AG10803 (cell line): ENCODE measurements around the gene ELFN2.
"Not testable (repeated sequence)": the region's sequence is repeated elsewhere in the genome, so short reads cannot be mapped to it uniquely, and the experiment has no call there.

Experiments used
- DNase-seq: peaks from one replicate; pipeline ENCODE4 v3.0.0; 2010; ENCODE audit warnings: low read depth
- H3K4me3 ChIP-seq: 2 replicates; pipeline ENCODE4 v1.5.1; 2011; ENCODE audit warnings: mild to moderate bottlenecking, low read length, control low read depth
- TF ChIP-seq, protein P1 (sequence below): conservative IDR thresholded peaks from 2 replicates; pipeline ENCODE4 v1.5.1; 2011; ENCODE audit warnings: mild to moderate bottlenecking, low read length, control low read depth, inconsistent platforms

Gene ELFN2

DNA sequence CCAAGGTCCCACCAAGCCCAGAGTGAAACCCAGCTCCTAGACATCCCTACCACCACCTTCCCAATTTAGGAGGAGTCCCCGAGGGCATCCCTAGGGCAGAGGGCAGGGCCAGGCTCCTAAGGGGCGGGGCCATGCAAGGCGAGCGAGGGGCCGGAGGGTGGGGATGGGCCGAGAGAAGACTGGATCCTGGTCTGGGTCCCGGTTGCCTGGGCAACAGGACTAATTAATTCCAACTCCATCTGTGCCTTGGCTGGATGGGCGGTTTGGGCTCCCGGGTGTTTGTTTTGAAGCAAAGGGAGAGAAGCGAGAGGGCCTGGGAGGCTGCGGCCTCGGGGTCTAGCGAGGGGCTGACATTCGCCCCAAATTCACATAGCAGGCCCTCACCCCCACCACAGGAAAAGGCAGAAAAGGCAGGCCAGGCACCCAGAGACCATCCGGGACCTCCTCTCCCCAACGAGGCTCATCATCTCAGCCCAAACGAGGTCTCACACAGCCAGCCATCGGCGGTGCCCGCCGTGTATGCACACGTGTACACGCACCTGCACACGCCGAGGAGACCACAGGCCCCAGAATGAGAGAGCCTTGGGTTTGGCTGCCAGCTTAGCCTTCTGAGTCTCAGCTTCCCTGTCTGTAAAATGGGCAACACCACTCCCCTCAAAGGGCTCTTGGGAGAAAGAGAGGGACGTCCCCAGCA is 23.9 kb downstream of the ELFN2 start:
- TF ChIP-seq, protein P1, sequence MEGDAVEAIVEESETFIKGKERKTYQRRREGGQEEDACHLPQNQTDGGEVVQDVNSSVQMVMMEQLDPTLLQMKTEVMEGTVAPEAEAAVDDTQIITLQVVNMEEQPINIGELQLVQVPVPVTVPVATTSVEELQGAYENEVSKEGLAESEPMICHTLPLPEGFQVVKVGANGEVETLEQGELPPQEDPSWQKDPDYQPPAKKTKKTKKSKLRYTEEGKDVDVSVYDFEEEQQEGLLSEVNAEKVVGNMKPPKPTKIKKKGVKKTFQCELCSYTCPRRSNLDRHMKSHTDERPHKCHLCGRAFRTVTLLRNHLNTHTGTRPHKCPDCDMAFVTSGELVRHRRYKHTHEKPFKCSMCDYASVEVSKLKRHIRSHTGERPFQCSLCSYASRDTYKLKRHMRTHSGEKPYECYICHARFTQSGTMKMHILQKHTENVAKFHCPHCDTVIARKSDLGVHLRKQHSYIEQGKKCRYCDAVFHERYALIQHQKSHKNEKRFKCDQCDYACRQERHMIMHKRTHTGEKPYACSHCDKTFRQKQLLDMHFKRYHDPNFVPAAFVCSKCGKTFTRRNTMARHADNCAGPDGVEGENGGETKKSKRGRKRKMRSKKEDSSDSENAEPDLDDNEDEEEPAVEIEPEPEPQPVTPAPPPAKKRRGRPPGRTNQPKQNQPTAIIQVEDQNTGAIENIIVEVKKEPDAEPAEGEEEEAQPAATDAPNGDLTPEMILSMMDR = no peak
- no peak for DNase-seq
- no peak overlapping the region for H3K4me3 ChIP-seq

DNA sequence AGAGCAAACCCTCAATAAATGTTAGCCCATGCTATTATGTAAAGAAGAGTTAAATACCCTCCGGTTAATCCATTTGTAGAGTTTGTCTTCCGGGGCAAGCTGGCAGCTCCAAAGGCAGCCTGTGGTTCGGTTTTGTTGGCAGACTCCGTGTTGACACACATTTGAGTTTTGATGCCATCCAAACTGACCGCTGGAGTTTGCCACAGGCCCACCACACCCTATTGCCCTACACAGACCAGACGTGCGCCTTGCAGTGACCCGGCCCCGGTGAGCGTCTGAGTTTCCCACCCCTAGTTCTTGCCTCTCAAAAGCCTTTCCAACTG is 25.1 kb downstream of the ELFN2 start:
- TF ChIP-seq, protein P1 = no peak
- no peak overlapping the region for H3K4me3 ChIP-seq
- no peak for DNase-seq

DNA sequence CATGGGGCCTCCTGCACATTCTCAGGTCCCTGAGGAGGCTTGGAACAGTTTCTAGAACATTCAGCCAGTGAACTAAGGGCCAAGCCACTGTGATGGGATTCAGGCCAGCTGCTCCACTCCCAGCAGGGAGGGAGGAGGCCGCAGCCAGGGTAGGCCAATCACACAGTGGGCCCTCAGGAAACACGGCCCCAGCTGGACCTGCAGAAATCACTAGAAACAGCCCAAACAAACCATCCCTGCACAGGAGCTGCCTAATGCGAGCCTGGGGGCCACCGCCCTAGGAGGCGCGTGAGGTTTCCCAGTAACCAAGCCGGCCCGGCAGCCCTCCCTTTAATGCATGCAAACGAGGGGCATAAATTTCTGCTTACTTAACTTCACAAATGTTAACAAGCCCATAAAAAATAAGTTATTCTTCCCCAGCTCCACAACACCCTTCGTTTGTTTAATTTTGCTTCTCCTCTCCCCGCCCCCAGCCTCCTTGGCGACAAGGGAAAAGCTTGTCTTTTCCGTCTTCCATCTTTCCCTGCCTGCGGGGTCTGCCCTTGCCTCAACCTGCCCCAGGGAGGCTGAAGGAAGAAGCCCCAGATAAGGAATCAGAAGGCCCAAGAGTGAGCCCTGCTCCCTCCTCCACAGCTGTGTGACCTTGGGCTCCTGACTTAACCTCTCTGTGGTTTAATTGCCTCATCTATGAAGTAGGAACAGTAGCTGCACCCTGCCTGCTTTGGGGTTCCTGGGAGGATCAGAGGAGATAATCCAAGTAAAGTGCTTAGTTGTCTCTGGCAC is 25.7 kb downstream of the ELFN2 start:
- DNase-seq = peak; percentile 47
- H3K4me3 ChIP-seq = no peak overlapping the region
- TF ChIP-seq, protein P1 = no peak

DNA sequence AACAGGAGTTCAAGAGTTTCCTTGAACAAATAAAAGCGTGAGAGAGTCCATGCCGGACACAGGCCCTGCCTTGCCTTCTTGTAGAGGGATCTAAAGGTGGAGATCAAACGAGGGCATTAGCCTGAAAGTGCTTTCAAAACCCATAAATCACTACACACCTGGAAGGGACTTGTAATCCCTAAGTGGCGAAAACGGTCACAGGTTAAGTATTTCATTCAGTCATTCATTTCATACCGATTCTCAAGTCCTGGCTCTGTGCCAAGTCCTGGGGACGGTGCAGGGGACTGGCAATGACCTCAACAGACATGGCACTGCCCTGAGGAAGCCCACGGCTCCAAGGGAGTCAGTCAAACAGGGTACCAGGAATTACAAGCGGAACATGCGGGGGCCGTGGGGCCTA is 26.6 kb downstream of the ELFN2 start:
- H3K4me3 ChIP-seq = no peak overlapping the region
- no peak for DNase-seq
- TF ChIP-seq, protein P1 = no peak

DNA sequence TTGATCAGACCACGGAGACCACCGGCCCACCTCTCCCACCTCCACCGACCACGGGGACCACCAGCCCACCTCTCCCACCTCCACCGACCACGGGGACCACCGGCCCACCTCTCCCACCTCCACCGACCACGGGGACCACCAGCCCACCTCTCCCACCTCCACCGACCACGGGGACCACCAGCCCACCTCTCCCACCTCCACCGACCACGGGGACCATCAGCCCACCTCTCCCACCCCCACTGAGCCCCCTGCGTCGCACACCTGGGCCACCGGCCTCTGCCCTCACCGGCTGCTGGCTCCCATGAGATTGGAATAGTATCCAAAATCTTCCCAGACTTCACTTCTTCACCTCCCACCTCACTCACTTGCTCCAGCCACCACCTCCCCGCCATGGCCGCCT is 27.8 kb downstream of the ELFN2 start:
- not testable (repeated sequence) for DNase-seq, H3K4me3 ChIP-seq

DNA sequence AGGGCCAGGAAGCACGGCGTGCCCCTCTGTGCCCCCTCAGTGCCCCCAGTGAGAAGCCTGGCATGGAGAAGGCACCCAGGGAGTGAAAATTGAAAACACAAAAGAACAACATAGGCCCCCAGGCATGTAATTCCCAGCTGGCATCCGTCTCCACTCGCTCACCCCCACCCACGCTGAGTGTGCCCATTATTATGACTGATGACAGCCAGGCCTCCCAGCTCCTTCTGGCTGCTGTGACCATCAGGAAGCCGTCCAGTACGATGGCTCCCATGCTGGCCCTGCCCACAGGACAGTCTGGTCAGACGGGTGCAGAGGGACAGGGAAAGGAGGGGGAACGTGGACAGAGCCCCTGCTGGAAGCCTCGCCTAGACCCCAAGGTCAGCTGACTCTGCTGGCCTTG is 30.1 kb downstream of the ELFN2 start:
- H3K4me3 ChIP-seq = no peak overlapping the region
- TF ChIP-seq, protein P1 = no peak
- no peak for DNase-seq

DNA sequence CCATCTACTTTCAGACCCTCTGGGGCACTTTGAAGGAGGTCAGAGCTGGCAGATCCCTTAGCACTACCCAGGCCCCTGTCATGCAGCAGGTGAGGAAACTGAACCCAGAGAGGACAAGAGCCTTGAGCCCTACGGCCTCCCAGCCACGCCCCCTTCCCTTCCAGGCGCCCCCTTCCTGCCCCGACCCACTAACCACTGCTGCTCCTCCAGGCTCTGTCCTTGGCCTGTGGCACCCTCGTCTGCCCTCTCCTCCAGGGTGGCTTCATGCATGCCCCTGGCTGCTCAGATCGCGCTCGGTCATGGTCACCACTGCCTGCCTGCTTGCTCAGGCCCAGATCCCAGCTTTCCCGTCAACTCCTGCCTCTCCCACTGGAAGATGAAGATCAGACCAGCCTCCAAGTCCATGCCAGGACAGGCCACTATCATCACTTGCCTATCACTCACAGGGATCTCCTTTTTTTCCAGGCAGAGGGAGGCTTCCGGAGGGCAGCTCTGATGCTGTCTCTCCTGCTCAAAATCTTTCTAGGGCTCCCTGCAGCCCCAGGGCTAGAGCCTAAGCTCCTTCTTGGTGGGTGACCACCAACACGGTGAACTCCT is 30.7 kb downstream of the ELFN2 start:
- no peak for DNase-seq
- TF ChIP-seq, protein P1 = no peak
- H3K4me3 ChIP-seq = no peak overlapping the region
